HL-60 (cell line): ENCODE measurements around the gene PDGFRA.

ENCODE experiments used
- CTCF ChIP-seq: IDR thresholded peaks from one replicate; pipeline ENCODE4 v1.5.1; 2011; ENCODE audit warnings: low read length, control low read depth, inconsistent platforms; ENCODE audit not compliant: insufficient read depth
- GABPA ChIP-seq: IDR thresholded peaks from 2 replicates; pipeline ENCODE4 v1.6.1; 2012; ENCODE audit warnings: low read depth
- POLR2AphosphoS5 ChIP-seq: IDR thresholded peaks from 2 replicates; pipeline ENCODE4 v1.6.1; 2012; ENCODE audit warnings: low read depth
- SPI1 ChIP-seq: IDR thresholded peaks from 2 replicates; pipeline ENCODE4 v1.6.1; 2012; ENCODE audit warnings: low read depth, mild to moderate bottlenecking, borderline replicate concordance
- TF ChIP-seq, protein P1 (sequence below): IDR thresholded peaks from 2 replicates; pipeline ENCODE4 v1.6.1; 2012; ENCODE audit warnings: low read depth; ENCODE audit not compliant: insufficient replicate concordance

GRCh38 chr4:54231768-54232688, 2.9 kb downstream of the PDGFRA start:
- TF ChIP-seq CTCF, result no peak
- TF ChIP-seq, protein P1, sequence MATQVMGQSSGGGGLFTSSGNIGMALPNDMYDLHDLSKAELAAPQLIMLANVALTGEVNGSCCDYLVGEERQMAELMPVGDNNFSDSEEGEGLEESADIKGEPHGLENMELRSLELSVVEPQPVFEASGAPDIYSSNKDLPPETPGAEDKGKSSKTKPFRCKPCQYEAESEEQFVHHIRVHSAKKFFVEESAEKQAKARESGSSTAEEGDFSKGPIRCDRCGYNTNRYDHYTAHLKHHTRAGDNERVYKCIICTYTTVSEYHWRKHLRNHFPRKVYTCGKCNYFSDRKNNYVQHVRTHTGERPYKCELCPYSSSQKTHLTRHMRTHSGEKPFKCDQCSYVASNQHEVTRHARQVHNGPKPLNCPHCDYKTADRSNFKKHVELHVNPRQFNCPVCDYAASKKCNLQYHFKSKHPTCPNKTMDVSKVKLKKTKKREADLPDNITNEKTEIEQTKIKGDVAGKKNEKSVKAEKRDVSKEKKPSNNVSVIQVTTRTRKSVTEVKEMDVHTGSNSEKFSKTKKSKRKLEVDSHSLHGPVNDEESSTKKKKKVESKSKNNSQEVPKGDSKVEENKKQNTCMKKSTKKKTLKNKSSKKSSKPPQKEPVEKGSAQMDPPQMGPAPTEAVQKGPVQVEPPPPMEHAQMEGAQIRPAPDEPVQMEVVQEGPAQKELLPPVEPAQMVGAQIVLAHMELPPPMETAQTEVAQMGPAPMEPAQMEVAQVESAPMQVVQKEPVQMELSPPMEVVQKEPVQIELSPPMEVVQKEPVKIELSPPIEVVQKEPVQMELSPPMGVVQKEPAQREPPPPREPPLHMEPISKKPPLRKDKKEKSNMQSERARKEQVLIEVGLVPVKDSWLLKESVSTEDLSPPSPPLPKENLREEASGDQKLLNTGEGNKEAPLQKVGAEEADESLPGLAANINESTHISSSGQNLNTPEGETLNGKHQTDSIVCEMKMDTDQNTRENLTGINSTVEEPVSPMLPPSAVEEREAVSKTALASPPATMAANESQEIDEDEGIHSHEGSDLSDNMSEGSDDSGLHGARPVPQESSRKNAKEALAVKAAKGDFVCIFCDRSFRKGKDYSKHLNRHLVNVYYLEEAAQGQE, result no peak
- no peak for TF ChIP-seq GABPA
- no peak for TF ChIP-seq POLR2AphosphoS5
- TF ChIP-seq SPI1, result no peak
